ENCODE measurements around the gene SYT6. TPM values are rescaled to one million over a fixed set of nuclear protein-coding genes. Genes with fewer than 3 reads are reported as not detected.
A peak's percentile ranks its signal among the peaks of the same experiment; 100 is the strongest.

Gene SYT6
- total RNA-seq, 3 donors from 2014 or later (not counting 1 experiment from before 2014, with no cell fraction given) = 0.13 TPM; not detected in 2

DNA sequence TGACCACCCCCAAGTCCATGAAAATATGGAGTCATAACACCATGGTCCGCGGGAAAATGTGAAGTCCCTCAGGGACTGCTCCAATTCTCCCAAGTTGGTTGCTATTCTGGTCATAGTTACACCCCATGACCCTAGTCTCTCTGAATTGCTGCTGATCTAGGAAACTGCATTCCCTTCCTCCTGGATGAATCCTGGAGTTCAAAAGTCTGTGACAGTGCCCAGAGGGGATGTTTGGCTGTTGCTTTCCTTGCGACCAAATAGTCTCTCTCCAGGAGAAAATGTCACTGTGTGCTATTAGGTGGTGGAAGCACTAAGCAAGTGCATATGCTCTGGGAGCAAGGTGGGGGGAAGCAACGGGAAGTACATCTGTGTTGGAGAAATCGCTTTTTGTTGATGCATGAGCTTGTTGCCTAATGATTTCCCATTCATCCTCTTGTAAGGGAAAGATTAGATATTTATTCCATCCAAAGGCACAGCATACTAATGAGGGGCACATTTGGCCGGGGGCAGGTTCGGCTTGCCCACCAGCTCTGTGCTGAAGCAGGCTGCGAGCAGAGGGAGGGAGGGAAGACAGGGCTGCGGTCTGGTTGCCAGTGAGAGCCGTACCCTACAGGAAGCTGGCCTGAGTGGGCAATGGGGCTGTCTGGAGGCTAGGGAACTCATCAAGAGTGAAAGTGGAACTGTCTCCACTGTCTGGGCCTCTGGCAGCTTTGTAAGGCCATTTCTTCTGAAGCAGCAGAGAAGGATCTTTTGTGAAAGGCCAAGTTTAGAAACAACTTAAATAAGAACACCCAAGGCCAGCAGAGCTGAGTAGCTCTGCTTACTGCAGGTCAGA lies 27.2 kb downstream of the SYT6 start:
- intact Hi-C loops (cut with micrococcal nuclease) = no loop called here
- Mint-ChIP-seq H3K27me3 (ENCODE audit: low read depth in 2 of 2) (peaks cover 3 to 5% of the 10 kb centered on the region in 2 donors), H3K36me3 (no peaks in the 10 kb centered on the region), H3K27ac (peak overlapping the region in 1 of 2 donors; percentile 69), H3K4me1 (peaks cover 28 to 41% of the 10 kb centered on the region in 2 donors), H3K4me3 (no peak overlapping the region), H3K9me3 (no peaks in the 10 kb centered on the region)
- H3K27me3 ChIP-seq (ENCODE audit: control insufficient read depth, insufficient read depth, low read length) = no peaks in the 10 kb centered on the region
- H3K27ac ChIP-seq (ENCODE audit: low read length) = peak overlapping the region; percentile 2
- H3K36me3 ChIP-seq (ENCODE audit: control insufficient read depth, insufficient read depth, low read length) = no peaks in the 10 kb centered on the region
- no peak for DNase-seq
- peaks cover 13% of the 10 kb centered on the region for H3K4me1 ChIP-seq (ENCODE audit: control insufficient read depth, insufficient read depth, low read length)
- no peak overlapping the region for H3K4me3 ChIP-seq (ENCODE audit: low read length)
- no peaks in the 10 kb centered on the region for H3K9me3 ChIP-seq (ENCODE audit: control insufficient read depth, insufficient read depth, low read length)
- 50% methylated on average over 10 of the region's 10 CpGs for WGBS (ENCODE audit: insufficient coverage)
- TF ChIP-seq, protein P1, sequence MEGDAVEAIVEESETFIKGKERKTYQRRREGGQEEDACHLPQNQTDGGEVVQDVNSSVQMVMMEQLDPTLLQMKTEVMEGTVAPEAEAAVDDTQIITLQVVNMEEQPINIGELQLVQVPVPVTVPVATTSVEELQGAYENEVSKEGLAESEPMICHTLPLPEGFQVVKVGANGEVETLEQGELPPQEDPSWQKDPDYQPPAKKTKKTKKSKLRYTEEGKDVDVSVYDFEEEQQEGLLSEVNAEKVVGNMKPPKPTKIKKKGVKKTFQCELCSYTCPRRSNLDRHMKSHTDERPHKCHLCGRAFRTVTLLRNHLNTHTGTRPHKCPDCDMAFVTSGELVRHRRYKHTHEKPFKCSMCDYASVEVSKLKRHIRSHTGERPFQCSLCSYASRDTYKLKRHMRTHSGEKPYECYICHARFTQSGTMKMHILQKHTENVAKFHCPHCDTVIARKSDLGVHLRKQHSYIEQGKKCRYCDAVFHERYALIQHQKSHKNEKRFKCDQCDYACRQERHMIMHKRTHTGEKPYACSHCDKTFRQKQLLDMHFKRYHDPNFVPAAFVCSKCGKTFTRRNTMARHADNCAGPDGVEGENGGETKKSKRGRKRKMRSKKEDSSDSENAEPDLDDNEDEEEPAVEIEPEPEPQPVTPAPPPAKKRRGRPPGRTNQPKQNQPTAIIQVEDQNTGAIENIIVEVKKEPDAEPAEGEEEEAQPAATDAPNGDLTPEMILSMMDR (IDR thresholded peaks at IDR 0.05) = no peak
- peak; percentile 38 to 87 (median 68) for ATAC-seq

DNA sequence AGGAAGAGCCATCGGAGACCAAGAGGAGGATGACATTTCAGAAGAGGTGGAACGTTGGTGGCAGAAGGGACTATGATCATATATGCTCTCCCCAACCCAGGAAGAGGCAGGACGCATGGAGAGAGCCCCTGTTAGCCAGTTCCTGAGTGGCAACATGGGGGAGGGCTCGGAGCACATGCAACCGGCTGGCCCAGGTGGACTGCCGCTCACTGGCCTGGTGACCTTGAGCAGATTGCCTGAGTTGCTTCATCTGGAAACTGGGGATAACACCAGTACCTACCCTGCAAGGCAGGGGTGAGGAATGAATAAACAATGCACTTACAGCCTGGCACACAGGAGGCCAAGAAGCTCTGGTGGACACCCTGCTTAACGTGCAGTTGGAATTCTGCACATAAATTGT lies 29.0 kb downstream of the SYT6 start:
- H3K9me3 Mint-ChIP-seq = no peaks in the 10 kb centered on the region
- no peak overlapping the region for H3K4me3 Mint-ChIP-seq
- no peak for ATAC-seq
- no peak for DNase-seq
- H3K27ac Mint-ChIP-seq = no peak overlapping the region
- no peaks in the 10 kb centered on the region for H3K27me3 ChIP-seq (ENCODE audit: control insufficient read depth, insufficient read depth, low read length)
- no peak overlapping the region for H3K4me3 ChIP-seq (ENCODE audit: low read length)
- no peaks in the 10 kb centered on the region for H3K27me3 Mint-ChIP-seq (ENCODE audit: low read depth in 2 of 2)
- 91% methylated on average over 7 of the region's 7 CpGs for WGBS (ENCODE audit: insufficient coverage)
- intact Hi-C loops (cut with micrococcal nuclease) = no loop called here
- no peak overlapping the region for H3K27ac ChIP-seq (ENCODE audit: low read length)
- peaks cover 28 to 36% of the 10 kb centered on the region in 2 donors for H3K4me1 Mint-ChIP-seq
- H3K36me3 Mint-ChIP-seq = no peaks in the 10 kb centered on the region
- H3K9me3 ChIP-seq (ENCODE audit: control insufficient read depth, insufficient read depth, low read length) = no peaks in the 10 kb centered on the region
- no peaks in the 10 kb centered on the region for H3K36me3 ChIP-seq (ENCODE audit: control insufficient read depth, insufficient read depth, low read length)
- TF ChIP-seq, protein P1 (IDR thresholded peaks at IDR 0.05) = no peak
- peaks cover 13% of the 10 kb centered on the region for H3K4me1 ChIP-seq (ENCODE audit: control insufficient read depth, insufficient read depth, low read length)

DNA sequence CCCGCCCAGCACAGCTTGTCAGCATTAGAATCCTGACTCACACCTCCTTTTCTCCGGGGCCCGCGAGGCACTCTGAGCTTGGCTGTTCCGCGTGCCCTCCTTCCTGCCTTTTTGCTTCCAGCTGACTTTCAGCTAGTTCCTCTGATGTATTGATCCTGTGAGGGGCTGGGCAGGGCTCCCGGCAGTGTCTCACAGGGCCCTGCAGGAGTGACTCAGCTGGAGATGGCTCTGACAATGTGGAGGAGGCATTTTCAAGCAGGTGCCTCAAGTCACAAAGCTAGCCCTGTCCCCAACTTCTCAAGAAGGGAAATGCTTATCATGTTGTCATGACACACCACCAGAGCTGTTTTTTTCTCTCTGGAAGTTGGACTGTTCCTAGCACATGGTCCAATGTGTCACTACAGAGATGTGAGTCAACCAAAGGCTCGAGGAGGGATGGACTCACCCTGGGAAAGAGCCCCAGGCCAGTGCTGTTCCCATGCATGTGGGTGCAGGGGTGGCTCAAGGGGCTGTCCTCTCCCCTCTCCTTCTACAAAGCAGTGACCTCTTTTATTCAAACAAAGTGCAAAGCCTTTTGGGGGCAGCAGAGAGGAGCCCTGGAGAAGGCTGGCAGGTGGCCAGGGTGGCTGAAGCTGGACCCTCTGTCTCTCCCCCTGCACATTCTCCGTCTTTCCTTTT lies 30.6 kb downstream of the SYT6 start:
- Mint-ChIP-seq H3K9me3 (no peaks in the 10 kb centered on the region), H3K27me3 (ENCODE audit: low read depth in 2 of 2) (no peaks in the 10 kb centered on the region), H3K4me3 (no peak overlapping the region), H3K36me3 (no peaks in the 10 kb centered on the region), H3K4me1 (peaks cover 14 to 22% of the 10 kb centered on the region in 2 donors), H3K27ac (no peak overlapping the region)
- no peaks in the 10 kb centered on the region for H3K9me3 ChIP-seq (ENCODE audit: control insufficient read depth, insufficient read depth, low read length)
- TF ChIP-seq, protein P1 (IDR thresholded peaks at IDR 0.05) = no peak
- DNase-seq (no peak), ATAC-seq (no peak)
- no peak overlapping the region for H3K4me3 ChIP-seq (ENCODE audit: low read length)
- WGBS (ENCODE audit: insufficient coverage) = 85% methylated on average over 9 of the region's 9 CpGs
- intact Hi-C loops (cut with micrococcal nuclease) = no loop called here
- peaks cover 13% of the 10 kb centered on the region for H3K4me1 ChIP-seq (ENCODE audit: control insufficient read depth, insufficient read depth, low read length)
- no peaks in the 10 kb centered on the region for H3K27me3 ChIP-seq (ENCODE audit: control insufficient read depth, insufficient read depth, low read length)
- no peaks in the 10 kb centered on the region for H3K36me3 ChIP-seq (ENCODE audit: control insufficient read depth, insufficient read depth, low read length)
- no peak overlapping the region for H3K27ac ChIP-seq (ENCODE audit: low read length)

Data from natural killer cell (primary cell).